Ovary (tissue), 9 donors: ENCODE results near the gene ACAD8. TPM values are rescaled to one million over a fixed set of nuclear protein-coding genes. Genes with fewer than 3 reads are reported as not detected.

Source experiments
- DNase-seq, 5 donors: peaks; one replicate each; pipeline ENCODE4 v3.0.0-alpha.2; 2019 to 2020
- H3K27ac ChIP-seq, 2 donors: fragments of 200-600 bp; one replicate each; pipeline versions ENCODE4 v1.5.1 to v1.8.0; 2019 to 2022
- H3K27me3 ChIP-seq: fragments of 200-600 bp; one replicate; pipeline ENCODE4 v1.8.0; 2022
- H3K36me3 ChIP-seq: fragments of 200-600 bp; sonication (generic); one replicate; pipeline ENCODE4 v1.5.1; 2019
- H3K4me1 ChIP-seq: one replicate; pipeline ENCODE4 v1.8.1; 2013; ENCODE audit warnings: mild to moderate bottlenecking, moderate library complexity; ENCODE audit not compliant: insufficient read depth
- H3K4me3 ChIP-seq: fragments of 200-600 bp; sonication (generic); one replicate; pipeline ENCODE4 v1.5.1; 2017
- H3K9me3 ChIP-seq, 2 donors: fragments of 200-600 bp in 1 of 2; sonication (generic) in 1 of 2; one replicate each; pipeline versions ENCODE4 v1.5.1 to v1.8.1; 2013 to 2019; ENCODE audit warnings: mild to moderate bottlenecking in 1 of 2, moderate library complexity in 1 of 2
- EP300 ChIP-seq: sonication (generic); formaldehyde crosslinking; IDR thresholded peaks from one replicate; pipeline ENCODE4 v1.6.1; 2017; ENCODE audit warnings: antibody characterized with exemption
- POLR2A ChIP-seq: fragments of 450-650 bp; IDR thresholded peaks from one replicate; pipeline ENCODE4 v1.6.1; 2017; ENCODE audit warnings: antibody characterized with exemption, mild to moderate bottlenecking, moderate library complexity
- WGBS, 3 donors: extraction: QIAGEN DNeasy Blood & Tissue Kit in 1 of 3; methylation state at CpG; one replicate each; pipeline versions ENCODE4 v1.1.5 to v1.1.7; 2013 to 2017; 5-methylcytosine and 5-hydroxymethylcytosine counted together
- intact Hi-C, 4 donors: fragments of 100-400 bp; cut with DNase I; formaldehyde crosslinking; loops; one replicate each; pipeline versions ENCODE4 v1.11.0 to v1.15.1; 2022 to 2023
- polyA plus RNA-seq, 2 donors: library from polyadenylated mRNA; stranded (reverse); fragments of 200-250 nt in 1 of 2; fragments of 350-450 nt in 1 of 2; fragmentation: Illumina TruSeq in 1 of 2; extraction: RNeasy Lipid Tissue Mini Kit (QIAGEN cat#74804) in 1 of 2; gene quantifications; one replicate each; pipeline ENCODE4 v1.2.3, GENCODE V29; 2013 to 2014
- total RNA-seq, 7 donors: library from RNA; depleted of rRNA in 2 of 7; stranded (reverse); fragments of >200 nt in 2 of 7; fragmentation: NEBNext Ultra II Directional in 3 of 7; extraction: Animal tissue kit (Norgen Biotek cat#: 25700) in 3 of 7; gene quantifications; one replicate each; pipeline versions ENCODE4 v1.1.0 to v1.2.4, GENCODE V29; 2016 to 2023
- TF ChIP-seq, protein P1 (sequence below), 3 donors: fragments of 450-650 bp in 2 of 3; fragments of 200-600 bp in 1 of 3; IDR thresholded peaks; one replicate each; pipeline versions ENCODE4 v1.5.1 to v1.8.0; 2016 to 2022; ENCODE audit warnings: antibody characterized with exemption in 3 of 3, mild to moderate bottlenecking in 1 of 3
- donor health status: DM: no; HTN: no; CAD: no; lungs with moderate emphysema.
- donor health status: DM: no; HTN: no; CAD: no.
- donor health status: Bipolar disorder and iron deficiency.
- donor health status: DM: yes; HTN: yes; CAD: no.
- donor health status: DM: no; HTN: no; CAD: no.
- donor health status: DM: yes; HTN: yes; CAD: no.

ACAD8 gene
- total and polyA plus RNA-seq, 9 donors, result 14.4 to 27.5 (median 20.4) TPM

DNA sequence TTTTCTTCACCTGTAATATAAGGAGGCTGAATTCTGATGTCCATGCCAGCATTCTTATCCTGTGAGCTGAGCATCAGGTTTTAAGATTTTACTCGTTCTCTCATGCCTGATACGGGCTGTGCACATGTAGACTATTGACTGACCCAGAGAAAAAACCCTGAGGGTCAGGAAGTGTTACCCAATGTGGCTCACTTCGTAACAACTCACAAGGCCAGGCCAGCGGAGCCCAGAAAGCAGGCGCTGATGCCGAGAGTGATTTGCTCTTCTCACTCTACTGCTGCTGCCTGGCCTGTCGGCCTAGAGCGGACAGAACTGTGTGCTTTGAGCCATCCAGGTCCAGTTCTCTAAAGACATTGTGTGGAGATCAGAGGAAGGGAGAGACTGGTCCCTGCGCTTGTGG lies 11.0 kb upstream of the ACAD8 start:
- 83 to 90% (median 85%) methylated on average over 9 of the region's 9 CpGs for WGBS, 3 donors
- H3K27me3 ChIP-seq, result no peaks in the 10 kb centered on the region
- intact Hi-C loops, result no loop called here
- no peak overlapping the region for H3K27ac ChIP-seq
- no peak for TF ChIP-seq POLR2A
- DNase-seq, result no peak
- no peaks in the 10 kb centered on the region for H3K9me3 ChIP-seq
- no peak overlapping the region for H3K4me3 ChIP-seq
- no peaks in the 10 kb centered on the region for H3K36me3 ChIP-seq
- no peaks in the 10 kb centered on the region for H3K4me1 ChIP-seq

DNA sequence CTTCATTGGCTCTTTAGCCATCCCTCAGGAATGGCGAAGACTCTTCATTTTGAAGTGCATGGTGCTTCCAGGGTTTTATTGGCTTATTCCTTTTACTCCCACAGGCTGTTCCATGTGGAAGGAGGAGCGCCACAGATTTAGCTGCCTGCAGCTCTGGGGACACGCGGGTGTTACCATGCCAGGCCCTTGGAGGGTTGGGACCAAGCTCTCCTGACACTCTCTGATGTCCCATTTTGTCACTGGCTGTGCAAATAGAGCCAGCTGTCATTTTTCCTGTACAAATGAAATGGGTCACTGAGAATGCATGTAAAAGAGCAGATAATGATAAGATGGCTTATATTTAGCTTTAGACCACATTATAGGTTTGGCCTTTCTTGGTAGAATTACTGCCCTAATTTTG lies 9.5 kb upstream of the ACAD8 start:
- H3K27ac ChIP-seq, result no peak overlapping the region
- WGBS, 3 donors, result 93 to 96% (median 93%) methylated on average over 4 of the region's 4 CpGs
- no peaks in the 10 kb centered on the region for H3K27me3 ChIP-seq
- no peak overlapping the region for H3K4me3 ChIP-seq
- no peak for DNase-seq
- TF ChIP-seq POLR2A (no peak), EP300 (no peak)
- TF ChIP-seq, protein P1, sequence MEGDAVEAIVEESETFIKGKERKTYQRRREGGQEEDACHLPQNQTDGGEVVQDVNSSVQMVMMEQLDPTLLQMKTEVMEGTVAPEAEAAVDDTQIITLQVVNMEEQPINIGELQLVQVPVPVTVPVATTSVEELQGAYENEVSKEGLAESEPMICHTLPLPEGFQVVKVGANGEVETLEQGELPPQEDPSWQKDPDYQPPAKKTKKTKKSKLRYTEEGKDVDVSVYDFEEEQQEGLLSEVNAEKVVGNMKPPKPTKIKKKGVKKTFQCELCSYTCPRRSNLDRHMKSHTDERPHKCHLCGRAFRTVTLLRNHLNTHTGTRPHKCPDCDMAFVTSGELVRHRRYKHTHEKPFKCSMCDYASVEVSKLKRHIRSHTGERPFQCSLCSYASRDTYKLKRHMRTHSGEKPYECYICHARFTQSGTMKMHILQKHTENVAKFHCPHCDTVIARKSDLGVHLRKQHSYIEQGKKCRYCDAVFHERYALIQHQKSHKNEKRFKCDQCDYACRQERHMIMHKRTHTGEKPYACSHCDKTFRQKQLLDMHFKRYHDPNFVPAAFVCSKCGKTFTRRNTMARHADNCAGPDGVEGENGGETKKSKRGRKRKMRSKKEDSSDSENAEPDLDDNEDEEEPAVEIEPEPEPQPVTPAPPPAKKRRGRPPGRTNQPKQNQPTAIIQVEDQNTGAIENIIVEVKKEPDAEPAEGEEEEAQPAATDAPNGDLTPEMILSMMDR (IDR thresholded peaks at IDR 0.05), result no peak
- no peaks in the 10 kb centered on the region for H3K4me1 ChIP-seq
- H3K36me3 ChIP-seq, result no peaks in the 10 kb centered on the region
- intact Hi-C loops, result no loop called here
- H3K9me3 ChIP-seq, result no peaks in the 10 kb centered on the region

DNA sequence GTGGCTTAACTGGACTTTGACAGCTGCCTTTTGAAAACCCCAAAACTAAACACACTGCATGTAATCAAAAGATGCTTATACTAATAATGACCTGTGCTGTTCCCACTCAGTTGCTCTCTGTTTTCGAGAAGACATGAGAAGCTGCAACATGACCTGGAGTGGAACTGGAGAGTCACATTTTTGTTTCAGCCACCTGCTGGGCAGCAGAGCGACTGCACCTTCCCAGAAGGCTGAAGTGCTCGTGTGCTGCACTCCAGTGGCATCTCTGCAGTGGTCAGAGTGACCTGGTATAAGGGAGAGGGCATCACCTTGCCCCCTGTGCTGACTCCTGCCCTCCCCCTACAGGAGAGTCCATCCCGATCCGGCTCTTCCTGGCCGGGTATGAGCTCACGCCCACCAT lies 8.8 kb upstream of the ACAD8 start:
- Histone ChIP-seq H3K27me3 (no peaks in the 10 kb centered on the region), H3K4me1 (no peaks in the 10 kb centered on the region), H3K27ac (no peak overlapping the region), H3K9me3 (no peaks in the 10 kb centered on the region), H3K4me3 (no peak overlapping the region), H3K36me3 (no peaks in the 10 kb centered on the region)
- TF ChIP-seq, protein P1 (IDR thresholded peaks at IDR 0.05), result no peak
- TF ChIP-seq EP300, result no peak
- no peak for TF ChIP-seq POLR2A
- intact Hi-C loops, result no loop called here
- no peak for DNase-seq
- WGBS, 3 donors, result 37 to 47% (median 37%) methylated on average over 7 of the region's 7 CpGs

DNA sequence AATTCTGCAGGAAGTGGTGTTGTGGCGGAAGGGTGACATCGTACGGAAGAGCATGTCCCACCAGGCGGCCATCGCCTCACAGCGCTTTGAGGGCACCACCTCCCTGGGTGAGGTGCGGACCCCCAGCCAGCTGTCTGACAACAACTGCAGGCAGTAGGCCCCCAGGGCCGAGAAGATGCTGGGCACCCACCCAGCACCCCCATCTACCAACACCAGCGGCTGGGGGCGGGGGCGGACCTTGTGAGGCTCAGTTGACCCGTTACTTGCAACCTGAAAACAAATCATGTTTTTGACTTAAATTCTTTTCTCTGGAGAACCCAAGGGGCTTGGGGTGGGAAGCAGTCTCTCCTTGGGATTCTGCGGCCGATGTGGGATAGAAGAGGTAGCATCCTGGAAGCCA lies 7.9 kb upstream of the ACAD8 start:
- Histone ChIP-seq H3K9me3 (no peaks in the 10 kb centered on the region), H3K4me3 (no peak overlapping the region), H3K27ac (no peak overlapping the region), H3K36me3 (no peaks in the 10 kb centered on the region), H3K4me1 (no peaks in the 10 kb centered on the region), H3K27me3 (no peaks in the 10 kb centered on the region)
- DNase-seq, result no peak
- intact Hi-C loops, result no loop called here
- 86 to 92% (median 86%) methylated on average over 14 of the region's 14 CpGs for WGBS, 3 donors
- TF ChIP-seq EP300, result no peak
- no peak for TF ChIP-seq POLR2A
- TF ChIP-seq, protein P1 (IDR thresholded peaks at IDR 0.05), result no peak

DNA sequence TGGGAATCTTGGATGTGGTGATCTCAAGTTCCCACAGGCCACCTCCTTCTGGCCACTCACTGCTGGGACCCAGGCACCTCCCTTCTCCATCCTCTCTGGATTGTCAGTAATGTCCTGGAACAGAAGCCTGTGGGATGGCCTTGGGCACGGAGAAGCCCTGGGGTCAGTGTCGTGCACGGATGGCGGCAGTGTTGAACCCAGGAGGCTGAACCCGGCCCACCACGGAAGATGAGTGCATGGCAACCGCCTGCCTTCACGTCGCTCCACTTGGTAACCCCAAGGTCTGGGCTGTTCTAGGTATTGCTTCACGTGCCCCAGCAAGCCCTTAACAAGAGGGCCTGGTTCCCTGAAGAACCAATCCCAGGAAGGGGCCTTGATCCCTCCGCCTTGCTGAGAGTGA lies 7.3 kb upstream of the ACAD8 start:
- WGBS, 3 donors, result 75 to 93% (median 82%) methylated on average over 11 of the region's 11 CpGs
- Histone ChIP-seq H3K9me3 (no peaks in the 10 kb centered on the region), H3K4me1 (no peaks in the 10 kb centered on the region), H3K27me3 (no peaks in the 10 kb centered on the region), H3K36me3 (no peaks in the 10 kb centered on the region), H3K4me3 (no peak overlapping the region), H3K27ac (no peak overlapping the region)
- no peak for DNase-seq
- TF ChIP-seq POLR2A, result no peak
- no peak for TF ChIP-seq EP300
- TF ChIP-seq, protein P1 (IDR thresholded peaks at IDR 0.05), result no peak
- intact Hi-C loops, result no loop called here
